Measurements from ENCODE around the gene DHDDS.
"Not testable (repeated sequence)": the region's sequence is repeated elsewhere in the genome, so short reads cannot be mapped to it uniquely, and the experiment has no call there.

Gene DHDDS

DNA sequence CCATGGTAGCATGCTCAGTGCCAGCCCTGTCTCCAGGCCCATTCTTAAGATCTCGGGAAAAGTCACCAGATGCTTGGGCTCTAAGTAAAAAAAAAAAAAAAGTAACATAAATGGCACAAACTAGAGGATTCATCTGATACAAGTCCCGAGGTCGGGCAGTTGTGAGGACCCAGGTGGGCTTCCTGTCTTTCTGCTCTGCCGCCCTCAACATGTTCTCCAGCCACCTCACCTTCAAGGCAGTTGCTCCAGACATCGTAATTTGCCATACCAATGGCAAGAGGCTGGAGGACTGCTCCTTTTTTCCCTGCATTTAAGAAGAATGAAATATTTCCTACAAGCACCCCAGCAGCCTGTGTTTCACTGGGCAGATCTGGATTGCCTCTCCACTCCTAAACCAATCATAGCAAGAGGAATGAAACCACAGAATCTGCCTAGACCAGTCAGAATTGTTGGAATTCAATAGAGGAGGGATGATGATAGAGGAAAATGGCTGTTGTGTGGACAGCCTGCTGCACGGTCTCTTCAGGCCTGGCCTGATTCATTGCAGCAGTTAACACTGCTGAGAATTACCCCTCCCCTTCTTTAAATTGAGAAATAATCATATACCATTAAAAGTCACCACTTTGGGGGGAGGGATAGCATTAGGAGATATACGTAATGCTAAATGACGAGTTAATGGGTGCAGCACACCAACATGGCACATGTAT is 45.5 kb downstream of the DHDDS start:
- no peak for FAIRE-seq

DNA sequence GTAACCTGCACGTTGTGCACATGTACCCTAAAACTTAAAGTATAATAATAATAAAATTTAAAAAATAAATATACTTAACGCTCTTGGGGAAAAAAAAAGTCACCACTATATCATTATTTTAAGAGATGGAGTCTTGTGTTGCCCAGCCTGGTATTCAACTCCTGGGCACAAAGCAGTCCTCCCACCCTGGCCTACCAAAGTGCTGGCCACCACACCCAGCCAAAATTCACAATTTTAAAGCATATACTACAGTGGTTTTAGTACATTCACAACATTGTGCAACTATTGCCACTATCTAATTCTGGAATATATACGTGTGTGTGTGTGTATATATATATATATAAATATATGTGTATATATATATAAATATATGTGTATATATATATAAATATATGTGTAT is 46.0 kb downstream of the DHDDS start:
- FAIRE-seq, result no peak

DNA sequence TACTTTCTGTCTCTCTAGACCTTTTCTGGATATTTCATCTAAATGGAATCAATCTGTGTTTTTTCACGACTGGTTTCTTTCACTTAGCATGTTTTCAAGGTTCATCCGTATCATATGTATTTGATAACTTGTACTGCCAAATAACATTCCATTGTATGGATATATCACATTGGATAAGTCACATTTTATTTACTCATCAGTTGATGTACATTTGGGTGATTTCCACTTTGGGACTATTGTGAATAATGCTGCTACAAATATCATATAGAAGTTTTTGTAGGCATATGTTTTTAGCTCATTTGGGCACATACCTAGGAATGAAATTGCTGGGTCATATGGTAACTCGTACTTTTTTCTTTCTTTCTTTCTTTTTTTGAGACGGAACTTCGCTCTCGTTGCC is 46.9 kb downstream of the DHDDS start:
- FAIRE-seq, result no peak

GRCh38 chr1:26482921-26483320 is 50.8 kb downstream of the DHDDS start:
- no peak for FAIRE-seq

GRCh38 chr1:26483980-26484379 is 51.9 kb downstream of the DHDDS start:
- FAIRE-seq, result no peak

GRCh38 chr1:26490155-26490554 is 58.0 kb downstream of the DHDDS start:
- no peak for FAIRE-seq

GRCh38 chr1:26493267-26493666 is 61.1 kb downstream of the DHDDS start:
- no peak for FAIRE-seq

GRCh38 chr1:26493938-26494337 is 61.8 kb downstream of the DHDDS start:
- FAIRE-seq, result no peak

DNA sequence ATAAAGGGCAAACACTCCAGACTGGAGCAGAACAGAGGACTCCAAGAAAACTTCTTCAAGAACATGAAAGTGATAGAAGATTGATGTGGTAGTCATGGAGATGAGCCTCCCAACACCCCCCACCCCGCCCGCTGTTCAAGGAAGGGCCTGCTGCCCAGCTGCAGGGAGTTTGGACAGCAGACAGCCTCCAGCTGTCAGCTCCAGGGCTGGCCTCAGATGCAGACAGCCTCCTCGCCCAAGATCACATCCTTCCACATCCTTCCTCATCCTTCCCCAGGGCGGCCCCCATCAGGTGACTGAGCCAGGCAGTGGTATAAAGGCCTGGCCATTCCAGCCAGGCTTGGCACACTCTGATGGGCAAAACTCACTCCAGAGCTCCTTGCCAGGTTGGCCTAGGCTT is 64.7 kb downstream of the DHDDS start:
- FAIRE-seq, result no peak

DNA sequence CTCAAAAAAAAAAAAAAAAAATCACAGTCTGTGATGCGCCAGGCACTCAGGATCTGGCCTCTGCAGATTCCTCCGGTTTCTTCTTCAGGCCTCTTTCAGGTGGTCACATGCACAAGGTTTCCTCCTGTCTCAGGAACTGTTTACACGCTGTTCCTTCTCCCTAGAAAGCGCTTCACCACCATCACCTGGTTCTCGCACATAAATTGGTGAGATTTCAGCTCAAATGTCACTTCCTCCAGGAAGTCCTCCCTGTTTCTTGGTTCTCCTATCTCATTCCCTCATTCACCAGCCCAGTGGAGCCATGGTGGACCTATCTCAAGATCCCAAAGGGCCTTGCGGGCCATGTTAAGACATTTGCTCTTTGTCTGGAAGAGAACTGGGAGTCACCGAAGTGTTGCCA is 66.8 kb downstream of the DHDDS start:
- FAIRE-seq, result no peak

- FAIRE-seq, result no peak
Measured at GRCh38 chr1:26500488-26501175, 68.5 kb downstream of the DHDDS start.

DNA sequence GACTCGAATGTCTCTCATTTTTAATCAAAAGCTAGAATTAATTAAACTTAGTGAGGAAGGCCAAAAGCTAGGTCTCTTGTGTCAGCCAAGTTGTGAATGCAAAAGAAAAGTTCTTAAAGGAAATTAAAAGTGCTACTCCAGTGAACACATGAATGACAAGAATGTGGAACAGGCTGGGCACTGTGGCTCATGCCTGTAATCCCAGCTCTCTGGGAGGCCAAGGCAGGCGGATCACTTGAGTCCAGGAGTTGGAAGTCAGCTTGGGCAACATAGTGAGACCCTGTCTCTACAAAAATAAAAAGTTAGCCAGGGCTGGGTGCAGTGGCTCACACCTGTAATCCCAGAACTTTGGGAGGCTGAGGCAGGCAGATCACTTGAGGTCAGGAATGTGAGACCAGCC is 78.6 kb downstream of the DHDDS start:
- FAIRE-seq, result not testable (repeated sequence)

GRCh38 chr1:26515836-26516235 is 83.7 kb downstream of the DHDDS start:
- not testable (repeated sequence) for FAIRE-seq

DNA sequence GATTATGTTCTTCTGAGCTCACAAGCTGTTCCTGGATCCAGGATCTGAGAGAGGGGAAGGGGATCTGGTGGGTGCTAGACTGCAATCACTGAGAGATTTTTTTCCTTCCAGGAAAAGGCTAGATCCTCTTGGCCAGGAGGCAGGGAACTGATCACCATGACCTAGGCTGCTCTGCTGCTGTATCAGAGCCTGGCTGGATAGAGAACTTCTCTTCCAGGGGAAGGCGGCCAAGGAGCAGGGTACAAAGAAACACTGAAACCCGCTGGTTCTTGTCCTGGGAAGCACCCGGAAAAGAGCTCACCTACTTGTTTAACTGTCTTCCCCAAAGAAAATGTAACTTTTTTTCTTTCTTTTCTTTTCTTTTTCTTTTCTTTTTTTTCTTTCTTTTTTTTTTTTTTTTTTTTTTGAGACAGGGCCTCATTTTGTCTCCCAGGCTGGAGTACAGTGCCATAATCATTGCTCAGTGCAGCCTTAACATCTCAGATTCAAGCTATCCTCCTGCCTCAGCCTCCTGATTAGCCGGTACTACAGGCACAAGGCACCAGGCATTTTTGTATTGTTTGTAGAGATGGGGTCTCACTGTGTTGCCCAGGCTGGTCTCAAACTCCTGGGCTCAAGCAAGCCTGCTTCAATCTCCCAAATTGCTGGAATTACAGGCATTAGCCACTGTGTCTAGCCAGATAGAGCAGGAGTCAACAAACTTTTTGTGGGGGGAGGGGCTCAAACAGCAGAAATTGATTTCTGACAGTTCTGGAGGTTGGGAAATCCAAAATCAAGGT is 85.1 kb downstream of the DHDDS start:
- no peak for FAIRE-seq

GRCh38 chr1:26517766-26518049 is 85.6 kb downstream of the DHDDS start:
- no peak for FAIRE-seq

DNA sequence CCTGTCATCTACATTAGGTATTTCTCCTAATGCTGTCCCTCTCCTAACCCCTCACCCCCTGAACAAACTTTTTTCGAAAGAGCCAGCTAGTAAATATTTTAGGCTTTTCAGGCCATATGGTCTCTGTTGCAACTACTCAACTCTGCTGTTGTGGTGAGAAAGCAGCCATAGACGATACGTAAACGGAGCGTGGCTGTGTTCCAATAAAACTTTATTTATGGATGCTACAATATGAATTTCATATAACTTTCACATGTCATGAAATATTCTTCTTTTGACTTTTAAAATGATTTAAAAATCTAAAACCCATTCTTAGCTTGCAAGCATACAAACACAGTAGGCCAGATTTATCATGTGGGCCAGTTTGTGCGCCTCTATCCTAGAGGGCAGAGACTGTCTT is 86.2 kb downstream of the DHDDS start:
- no peak for FAIRE-seq

DNA sequence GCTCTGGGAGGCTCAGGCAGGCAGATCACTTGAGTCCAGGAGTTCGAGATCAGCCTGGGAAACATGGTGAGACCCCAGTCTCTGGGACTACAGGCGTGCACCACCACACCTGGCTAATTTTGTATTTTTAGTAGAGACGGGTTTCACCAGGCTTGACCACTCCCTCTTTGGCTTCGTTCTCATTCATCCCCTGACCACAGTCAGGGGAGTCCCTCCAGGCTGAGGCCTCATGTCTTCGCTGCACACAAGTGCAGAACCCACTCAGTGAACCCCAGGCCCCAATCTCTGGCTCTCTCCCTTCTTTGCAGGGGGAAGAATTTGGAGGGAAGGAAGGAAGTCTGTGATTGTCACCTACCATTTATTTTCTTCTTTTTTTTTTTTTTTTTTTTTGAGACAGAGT is 88.2 kb downstream of the DHDDS start:
- FAIRE-seq, result no peak
